22Rv1 (cell line): ENCODE data around the gene LRRC56.

Experiments
- ZFX ChIP-seq: fragments of 450-650 bp; IDR thresholded peaks from 2 replicates; pipeline ENCODE4 v1.6.1; 2017; ENCODE audit warnings: antibody characterized with exemption, borderline replicate concordance
- TF ChIP-seq, protein P1 (sequence below): fragments of 450-650 bp; IDR thresholded peaks from 2 replicates; pipeline ENCODE4 v1.5.1; 2017; ENCODE audit warnings: mild to moderate bottlenecking

GRCh38 chr11:530960-531831 lies 6.1 kb upstream of the LRRC56 start:
- TF ChIP-seq, protein P1, sequence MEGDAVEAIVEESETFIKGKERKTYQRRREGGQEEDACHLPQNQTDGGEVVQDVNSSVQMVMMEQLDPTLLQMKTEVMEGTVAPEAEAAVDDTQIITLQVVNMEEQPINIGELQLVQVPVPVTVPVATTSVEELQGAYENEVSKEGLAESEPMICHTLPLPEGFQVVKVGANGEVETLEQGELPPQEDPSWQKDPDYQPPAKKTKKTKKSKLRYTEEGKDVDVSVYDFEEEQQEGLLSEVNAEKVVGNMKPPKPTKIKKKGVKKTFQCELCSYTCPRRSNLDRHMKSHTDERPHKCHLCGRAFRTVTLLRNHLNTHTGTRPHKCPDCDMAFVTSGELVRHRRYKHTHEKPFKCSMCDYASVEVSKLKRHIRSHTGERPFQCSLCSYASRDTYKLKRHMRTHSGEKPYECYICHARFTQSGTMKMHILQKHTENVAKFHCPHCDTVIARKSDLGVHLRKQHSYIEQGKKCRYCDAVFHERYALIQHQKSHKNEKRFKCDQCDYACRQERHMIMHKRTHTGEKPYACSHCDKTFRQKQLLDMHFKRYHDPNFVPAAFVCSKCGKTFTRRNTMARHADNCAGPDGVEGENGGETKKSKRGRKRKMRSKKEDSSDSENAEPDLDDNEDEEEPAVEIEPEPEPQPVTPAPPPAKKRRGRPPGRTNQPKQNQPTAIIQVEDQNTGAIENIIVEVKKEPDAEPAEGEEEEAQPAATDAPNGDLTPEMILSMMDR: no peak
- no peak for TF ChIP-seq ZFX
